ENCODE data around the gene ROBO1. TPM values are rescaled to one million over a fixed set of nuclear protein-coding genes. Genes with fewer than 3 reads are reported as not detected.

Gene ROBO1
- polyA plus RNA-seq, 1 experiment = 33.9 TPM

GRCh38 chr3:79354179-79354688, 413.6 kb downstream of the ROBO1 start:
- ChIA-PET POLR2A (no interaction called here), CTCF (interaction anchor here (1.2 to 1.6 kb wide), 2 partner anchors 11 to 267 kb away, joined by 3 to 13 read pairs; no protein-coding TSS in a partner anchor)
- DNase-seq (ENCODE audit: low read depth) = no peak
- TF ChIP-seq CTCF (IDR thresholded peaks at IDR 0.05; ENCODE audit: insufficient read depth, low read depth, low read length) = no peak
- Histone ChIP-seq H3K4me3 (ENCODE audit: low read depth, low read length) (no peak overlapping the region), H3K36me3 (ENCODE audit: control insufficient read depth, insufficient read depth, low read length) (no peaks in the 10 kb centered on the region), H3K27me3 (ENCODE audit: control insufficient read depth, insufficient read depth, low read length) (no peaks in the 10 kb centered on the region)

GRCh38 chr3:79351699-79352098, 416.1 kb downstream of the ROBO1 start:
- TF ChIP-seq CTCF (IDR thresholded peaks at IDR 0.05; ENCODE audit: insufficient read depth, low read depth, low read length) = no peak
- no peak for DNase-seq (ENCODE audit: low read depth)
- Histone ChIP-seq H3K36me3 (ENCODE audit: control insufficient read depth, insufficient read depth, low read length) (no peaks in the 10 kb centered on the region), H3K27me3 (ENCODE audit: control insufficient read depth, insufficient read depth, low read length) (no peaks in the 10 kb centered on the region), H3K4me3 (ENCODE audit: low read depth, low read length) (no peak overlapping the region)
- CTCF ChIA-PET = interaction anchor here (1.1 kb wide), 1 partner anchor 10 kb away, joined by 5 read pairs; no protein-coding TSS in a partner anchor
- POLR2A ChIA-PET = no interaction called here

- no peak for DNase-seq (ENCODE audit: low read depth)
- no peaks in the 10 kb centered on the region for H3K36me3 ChIP-seq (ENCODE audit: control insufficient read depth, insufficient read depth, low read length)
- H3K4me3 ChIP-seq (ENCODE audit: low read depth, low read length) = no peak overlapping the region
- TF ChIP-seq CTCF (IDR thresholded peaks at IDR 0.05; ENCODE audit: insufficient read depth, low read depth, low read length) = no peak
- H3K27me3 ChIP-seq (ENCODE audit: control insufficient read depth, insufficient read depth, low read length) = no peaks in the 10 kb centered on the region
- POLR2A ChIA-PET = no interaction called here
- CTCF ChIA-PET = no interaction called here
These were observed 422.6 kb downstream of the ROBO1 start for GRCh38 chr3:79344876-79345871.

- no peaks in the 10 kb centered on the region for H3K36me3 ChIP-seq (ENCODE audit: control insufficient read depth, insufficient read depth, low read length)
- DNase-seq (ENCODE audit: low read depth) = no peak
- TF ChIP-seq CTCF (IDR thresholded peaks at IDR 0.05; ENCODE audit: insufficient read depth, low read depth, low read length) = no peak
- ChIA-PET POLR2A (no interaction called here), CTCF (no interaction called here)
- H3K27me3 ChIP-seq (ENCODE audit: control insufficient read depth, insufficient read depth, low read length) = no peaks in the 10 kb centered on the region
- no peak overlapping the region for H3K4me3 ChIP-seq (ENCODE audit: low read depth, low read length)
These were observed 425.8 kb downstream of the ROBO1 start for GRCh38 chr3:79341961-79342360.

GRCh38 chr3:79339846-79340245, 428.0 kb downstream of the ROBO1 start:
- CTCF ChIA-PET = no interaction called here
- POLR2A ChIA-PET = no interaction called here
- TF ChIP-seq CTCF (IDR thresholded peaks at IDR 0.05; ENCODE audit: insufficient read depth, low read depth, low read length) = no peak

More at GRCh38 chr3:79339846-79340245, 428.0 kb downstream of the ROBO1 start:
- H3K36me3 ChIP-seq (ENCODE audit: control insufficient read depth, insufficient read depth, low read length) = no peaks in the 10 kb centered on the region
- H3K4me3 ChIP-seq (ENCODE audit: low read depth, low read length) = no peak overlapping the region
- no peaks in the 10 kb centered on the region for H3K27me3 ChIP-seq (ENCODE audit: control insufficient read depth, insufficient read depth, low read length)
- DNase-seq (ENCODE audit: low read depth) = no peak

Data from BJ (cell line).